Endometrial microvascular endothelial cells (primary cell): Measurements from ENCODE around the gene SELENOV. TPM values are rescaled to one million over a fixed set of nuclear protein-coding genes. Genes with fewer than 3 reads are reported as not detected.

Source experiments
- in situ Hi-C: cut with HindIII; loops from 2 replicates; pipeline ENCODE4 v1.10.0; 2017; ENCODE audit warnings: low sequenced_read_pairs, low pct_unique_long_range_greater_than_20kb; ENCODE audit errors: inconsistent ontology term
- total RNA-seq: library from RNA; depleted of rRNA; stranded (reverse); fragments of >200 nt; gene quantifications from one replicate; pipeline ENCODE4 v1.2.3, GENCODE V29; 2015; ENCODE audit errors: inconsistent ontology term

Gene SELENOV
- total RNA-seq, 1 donor from 2014 or later = not detected

GRCh38 chr19:39515551-39516191, 732 bp downstream of the SELENOV start:
- in situ Hi-C loops = no loop called here

GRCh38 chr19:39516270-39516669, 1.3 kb downstream of the SELENOV start:
- in situ Hi-C loops = no loop called here

GRCh38 chr19:39517432-39517831, 2.5 kb downstream of the SELENOV start:
- in situ Hi-C loops = no loop called here

- in situ Hi-C loops = no loop called here
Observed at GRCh38 chr19:39518458-39518857, 3.5 kb downstream of the SELENOV start.

GRCh38 chr19:39518975-39519374, 4.0 kb downstream of the SELENOV start:
- in situ Hi-C loops = no loop called here

GRCh38 chr19:39520541-39521484, 5.9 kb downstream of the SELENOV start:
- in situ Hi-C loops = no loop called here

- in situ Hi-C loops = no loop called here
Observed at GRCh38 chr19:39524495-39524894, 9.6 kb downstream of the SELENOV start.

GRCh38 chr19:39525205-39525604, 10.3 kb downstream of the SELENOV start:
- in situ Hi-C loops = no loop called here

GRCh38 chr19:39531834-39532232, 16.9 kb downstream of the SELENOV start:
- in situ Hi-C loops = no loop called here

GRCh38 chr19:39532233-39533002, 17.5 kb downstream of the SELENOV start, which contains the start of gene EID2B:
Gene EID2B, minus strand, starts transcription at chr19:39532852. Its CDS starts 50 bp downstream, at chr19:39532802.
- in situ Hi-C loops = no loop called here

GRCh38 chr19:39533003-39533512, 18.1 kb downstream of the SELENOV start:
- in situ Hi-C loops = no loop called here

- in situ Hi-C loops = no loop called here
Observed at GRCh38 chr19:39533791-39534190, 18.9 kb downstream of the SELENOV start.

- in situ Hi-C loops = no loop called here
Observed at GRCh38 chr19:39539165-39539517, 24.2 kb downstream of the SELENOV start.

- in situ Hi-C loops = no loop called here
Observed at GRCh38 chr19:39539518-39540332, 24.8 kb downstream of the SELENOV start, which contains the start of gene EID2. Gene EID2, minus strand, starts transcription at chr19:39540161. Its CDS starts 82 bp downstream, at chr19:39540079.

GRCh38 chr19:39540333-39540673, 25.4 kb downstream of the SELENOV start:
- in situ Hi-C loops = no loop called here

GRCh38 chr19:39542206-39542605, 27.3 kb downstream of the SELENOV start:
- in situ Hi-C loops = no loop called here

GRCh38 chr19:39543477-39543857, 28.5 kb downstream of the SELENOV start:
- in situ Hi-C loops = no loop called here

GRCh38 chr19:39544226-39544903, 29.4 kb downstream of the SELENOV start:
- in situ Hi-C loops = no loop called here
